ENCODE data around the gene GNG12.

- TF ChIP-seq EZH2phosphoT487 (conservative IDR thresholded peaks at IDR 0.05; ENCODE audit: low read length) (no peak), CTCF (IDR thresholded peaks at IDR 0.05; ENCODE audit: insufficient read depth, low read length, poor library complexity, severe bottlenecking) (no peak)
Measured at GRCh38 chr1:67830928-67831830, 2.1 kb downstream of the GNG12 start.

All from SU-DHL-6 (cell line).